Testis (tissue), 2 donors: Measurements from ENCODE around the gene HOXB8.

Experiments
- POLR2A ChIP-seq: fragments of 450-650 bp; IDR thresholded peaks from one replicate; pipeline ENCODE4 v1.6.1; 2017; ENCODE audit warnings: antibody characterized with exemption, mild to moderate bottlenecking, moderate library complexity
- TF ChIP-seq, protein P1 (sequence below), 3 experiments: fragments of 450-650 bp in 2 of 3; fragments of 200-600 bp in 1 of 3; sonication (generic) in 1 of 3; IDR thresholded peaks; one replicate each; pipeline ENCODE4 v1.5.1; 2016 to 2019; ENCODE audit warnings: antibody characterized with exemption in 3 of 3, mild to moderate bottlenecking in 2 of 3, moderate library complexity in 1 of 3

DNA sequence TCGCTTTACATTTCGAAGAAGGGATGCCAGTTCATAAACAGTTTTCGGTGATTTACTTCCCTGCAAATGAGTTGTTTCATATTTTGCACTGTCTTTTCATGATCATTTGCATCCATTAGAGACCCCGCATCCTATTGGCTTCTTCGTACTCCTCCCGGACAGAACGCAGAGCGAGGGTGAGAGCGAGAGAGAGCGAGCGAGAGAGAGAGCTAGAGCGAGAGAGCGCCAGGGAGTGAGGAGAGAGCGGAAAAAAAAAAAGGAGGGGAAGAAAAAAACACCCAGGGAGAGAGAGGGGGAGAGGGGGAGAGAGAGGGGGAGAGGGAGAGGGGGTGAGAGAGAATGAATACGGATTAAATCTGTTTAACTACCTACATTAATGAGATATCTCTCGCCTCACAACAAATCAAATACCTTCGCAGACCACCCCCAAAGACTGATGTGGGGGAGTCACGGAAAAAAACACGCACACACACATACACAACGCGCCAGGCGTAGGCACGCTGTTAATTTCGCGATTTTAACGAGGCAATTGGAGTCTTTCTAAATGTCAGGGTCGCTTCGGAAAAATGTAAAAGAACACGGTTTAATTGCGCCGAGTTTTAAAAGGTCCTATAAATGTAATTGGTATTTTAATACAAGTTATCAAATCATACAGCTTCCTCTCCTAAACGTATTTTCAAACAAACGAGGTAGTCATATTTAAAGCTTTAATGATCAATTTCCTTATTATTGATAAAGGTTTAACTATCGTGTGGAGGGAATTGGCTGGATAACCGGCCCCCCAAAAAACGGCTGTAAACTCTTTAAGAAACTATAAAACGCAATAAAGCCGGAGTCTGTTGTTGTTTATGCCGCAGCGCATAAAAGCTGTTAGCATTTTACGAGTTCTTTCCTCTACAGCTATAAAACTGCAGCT, at the start of gene HOXB8:
- TF ChIP-seq, protein P1, sequence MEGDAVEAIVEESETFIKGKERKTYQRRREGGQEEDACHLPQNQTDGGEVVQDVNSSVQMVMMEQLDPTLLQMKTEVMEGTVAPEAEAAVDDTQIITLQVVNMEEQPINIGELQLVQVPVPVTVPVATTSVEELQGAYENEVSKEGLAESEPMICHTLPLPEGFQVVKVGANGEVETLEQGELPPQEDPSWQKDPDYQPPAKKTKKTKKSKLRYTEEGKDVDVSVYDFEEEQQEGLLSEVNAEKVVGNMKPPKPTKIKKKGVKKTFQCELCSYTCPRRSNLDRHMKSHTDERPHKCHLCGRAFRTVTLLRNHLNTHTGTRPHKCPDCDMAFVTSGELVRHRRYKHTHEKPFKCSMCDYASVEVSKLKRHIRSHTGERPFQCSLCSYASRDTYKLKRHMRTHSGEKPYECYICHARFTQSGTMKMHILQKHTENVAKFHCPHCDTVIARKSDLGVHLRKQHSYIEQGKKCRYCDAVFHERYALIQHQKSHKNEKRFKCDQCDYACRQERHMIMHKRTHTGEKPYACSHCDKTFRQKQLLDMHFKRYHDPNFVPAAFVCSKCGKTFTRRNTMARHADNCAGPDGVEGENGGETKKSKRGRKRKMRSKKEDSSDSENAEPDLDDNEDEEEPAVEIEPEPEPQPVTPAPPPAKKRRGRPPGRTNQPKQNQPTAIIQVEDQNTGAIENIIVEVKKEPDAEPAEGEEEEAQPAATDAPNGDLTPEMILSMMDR (IDR thresholded peaks at IDR 0.05), result no peak
- TF ChIP-seq POLR2A, result no peak
